ENCODE data around the gene ZNF385C.
A peak's percentile ranks its signal among the peaks of the same experiment; 100 is the strongest.

ZNF385C gene

GRCh38 chr17:42124256-42124655, 26.0 kb upstream of the ZNF385C start:
- DNase-seq (ENCODE audit: low read depth), result no peak
- no peak overlapping the region for H3K4me3 ChIP-seq (ENCODE audit: low read depth, low read length)
- TF ChIP-seq, protein P1, sequence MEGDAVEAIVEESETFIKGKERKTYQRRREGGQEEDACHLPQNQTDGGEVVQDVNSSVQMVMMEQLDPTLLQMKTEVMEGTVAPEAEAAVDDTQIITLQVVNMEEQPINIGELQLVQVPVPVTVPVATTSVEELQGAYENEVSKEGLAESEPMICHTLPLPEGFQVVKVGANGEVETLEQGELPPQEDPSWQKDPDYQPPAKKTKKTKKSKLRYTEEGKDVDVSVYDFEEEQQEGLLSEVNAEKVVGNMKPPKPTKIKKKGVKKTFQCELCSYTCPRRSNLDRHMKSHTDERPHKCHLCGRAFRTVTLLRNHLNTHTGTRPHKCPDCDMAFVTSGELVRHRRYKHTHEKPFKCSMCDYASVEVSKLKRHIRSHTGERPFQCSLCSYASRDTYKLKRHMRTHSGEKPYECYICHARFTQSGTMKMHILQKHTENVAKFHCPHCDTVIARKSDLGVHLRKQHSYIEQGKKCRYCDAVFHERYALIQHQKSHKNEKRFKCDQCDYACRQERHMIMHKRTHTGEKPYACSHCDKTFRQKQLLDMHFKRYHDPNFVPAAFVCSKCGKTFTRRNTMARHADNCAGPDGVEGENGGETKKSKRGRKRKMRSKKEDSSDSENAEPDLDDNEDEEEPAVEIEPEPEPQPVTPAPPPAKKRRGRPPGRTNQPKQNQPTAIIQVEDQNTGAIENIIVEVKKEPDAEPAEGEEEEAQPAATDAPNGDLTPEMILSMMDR (IDR thresholded peaks at IDR 0.05; ENCODE audit: insufficient read depth, low read depth, low read length, missing control alignments), result no peak

- no peak within 1 kb of the TSS for H3K4me3 ChIP-seq (ENCODE audit: low read depth, low read length)
- TF ChIP-seq, protein P1 (IDR thresholded peaks at IDR 0.05; ENCODE audit: insufficient read depth, low read depth, low read length, missing control alignments), result no peak
- no peak for DNase-seq (ENCODE audit: low read depth)
Measured at GRCh38 chr17:42122371-42123303, 24.4 kb upstream of the ZNF385C start, which contains the start of gene HSPB9. Gene HSPB9, plus strand, starts transcription at chr17:42122804. Its CDS starts 47 bp downstream, at chr17:42122851.

DNA sequence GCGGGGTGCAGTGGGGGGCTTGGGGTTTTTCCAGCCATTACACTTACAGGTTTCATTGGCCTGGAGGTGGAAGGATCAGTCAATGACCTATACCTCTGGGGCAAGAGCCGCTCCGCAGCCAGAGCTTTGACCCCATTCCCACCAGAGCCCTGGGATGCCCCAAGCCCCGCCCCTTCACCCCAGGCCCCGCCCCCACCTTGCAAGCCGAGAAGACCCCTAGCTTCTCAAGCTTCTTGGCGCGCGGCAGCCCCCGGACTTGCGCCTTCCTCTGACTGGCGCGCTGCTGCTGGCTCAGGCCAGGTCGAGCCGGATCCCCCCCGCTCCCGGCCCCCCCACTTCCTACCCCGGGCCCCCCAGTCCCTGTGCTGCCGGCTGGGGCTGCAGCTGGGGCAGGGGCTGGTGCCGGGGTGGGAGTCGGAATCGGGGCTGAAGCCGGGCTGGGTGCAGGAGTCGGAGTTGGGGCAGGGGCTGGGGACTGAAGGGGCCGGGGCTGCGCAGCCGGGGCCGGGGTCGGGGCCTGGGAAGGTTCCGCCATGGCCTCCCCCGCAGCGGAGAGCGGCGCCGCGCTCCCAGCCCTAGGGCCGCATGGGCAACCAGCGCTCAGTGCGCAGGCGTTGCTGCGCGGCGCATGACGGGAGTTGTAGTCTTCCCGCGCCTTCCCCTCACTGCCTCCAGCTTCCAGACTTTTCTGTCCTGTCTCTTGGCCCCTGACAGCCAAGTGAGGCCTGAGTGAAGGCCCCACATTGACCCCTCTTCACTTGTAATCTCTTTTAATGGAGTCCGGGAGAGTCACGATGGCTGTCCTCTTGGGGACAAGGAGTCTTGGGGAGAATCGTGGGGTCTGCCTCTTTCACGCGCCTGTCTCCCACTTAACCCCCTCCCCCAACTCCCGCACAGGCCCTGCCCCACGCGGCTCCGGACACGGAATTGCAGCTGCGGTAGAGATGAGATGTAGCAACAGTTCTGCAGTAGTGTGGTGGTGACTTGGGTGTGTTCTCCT, 22.8 kb upstream of the ZNF385C start, which contains the start of gene KAT2A:
KAT2A (minus strand) TSS at position 598 of the 1,000 bp plus-strand sequence; CDS start at position 535, 63 bp downstream.
- TF ChIP-seq, protein P1 (IDR thresholded peaks at IDR 0.05; ENCODE audit: insufficient read depth, low read depth, low read length, missing control alignments), result no peak
- H3K4me3 ChIP-seq (ENCODE audit: low read depth, low read length), result peak within 1 kb of the TSS; percentile 63

DNA sequence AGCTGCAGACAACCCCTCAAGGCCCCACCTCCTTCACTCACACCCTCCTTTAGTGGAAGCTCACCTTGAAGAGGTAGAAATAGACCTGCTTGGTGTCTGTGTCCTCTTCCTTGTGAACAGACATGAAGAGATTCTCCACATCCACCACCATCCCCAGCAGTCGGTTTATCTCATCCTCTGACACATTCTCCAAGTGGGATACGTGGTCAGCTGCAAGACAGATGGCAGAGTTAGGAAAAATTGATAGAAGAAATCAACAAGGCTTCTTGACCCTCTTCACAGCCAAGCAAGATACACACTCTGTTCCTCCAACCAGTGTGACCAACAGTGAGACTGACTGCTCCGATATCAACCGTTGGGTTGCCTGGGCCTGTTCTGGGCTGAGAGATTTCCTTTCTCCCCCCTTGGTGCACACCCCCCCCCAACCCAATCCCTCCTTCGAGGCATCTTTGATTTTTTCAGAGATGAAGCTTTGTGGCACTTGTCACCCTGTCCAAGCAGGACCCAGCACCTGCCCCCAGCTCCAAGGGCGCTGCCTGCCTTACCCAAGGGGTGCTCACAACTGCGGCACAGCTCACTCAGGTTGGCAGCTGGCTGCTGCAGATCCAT, 22.0 kb upstream of the ZNF385C start:
- peak overlapping the region; percentile 63 for H3K4me3 ChIP-seq (ENCODE audit: low read depth, low read length)
- DNase-seq (ENCODE audit: low read depth), result no peak
- TF ChIP-seq, protein P1 (IDR thresholded peaks at IDR 0.05; ENCODE audit: insufficient read depth, low read depth, low read length, missing control alignments), result no peak

More for the DNA sequence above, 22.8 kb upstream of the ZNF385C start, which contains the start of gene KAT2A:
- DNase-seq (ENCODE audit: low read depth), result peak; percentile 86

DNA sequence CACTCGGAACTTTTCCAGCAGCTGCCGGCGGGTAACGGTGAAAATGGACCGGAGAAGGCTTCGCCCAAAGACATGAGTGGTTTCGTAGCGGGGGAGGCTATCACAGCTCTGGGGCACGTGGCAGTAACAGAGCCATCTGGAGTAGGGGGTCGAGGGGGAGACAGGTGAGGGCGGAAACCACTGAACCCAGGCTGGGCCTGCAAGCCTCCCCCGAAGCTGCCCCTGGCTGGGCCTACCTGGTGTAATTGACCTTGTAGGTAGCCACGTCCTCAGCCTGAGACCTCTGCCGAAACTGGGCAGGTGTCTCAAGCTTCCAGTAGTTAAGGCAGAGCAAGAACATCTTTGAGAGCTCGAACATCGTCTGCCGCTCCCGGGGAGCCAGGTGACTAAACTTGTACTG, 21.0 kb upstream of the ZNF385C start:
- DNase-seq (ENCODE audit: low read depth), result no peak
- TF ChIP-seq, protein P1 (IDR thresholded peaks at IDR 0.05; ENCODE audit: insufficient read depth, low read depth, low read length, missing control alignments), result no peak
- H3K4me3 ChIP-seq (ENCODE audit: low read depth, low read length), result no peak overlapping the region

GRCh38 chr17:42118545-42118944, 20.3 kb upstream of the ZNF385C start:
- TF ChIP-seq, protein P1 (IDR thresholded peaks at IDR 0.05; ENCODE audit: insufficient read depth, low read depth, low read length, missing control alignments), result peak; percentile 61
- DNase-seq (ENCODE audit: low read depth), result peak; percentile 65
- H3K4me3 ChIP-seq (ENCODE audit: low read depth, low read length), result no peak overlapping the region

Data from GM12865 (cell line).